Activated CD4-positive, CD25-positive, alpha-beta regulatory T cell treated with anti-CD3 and anti-CD28 coated beads, Interleukin-2, amount 50 U/mL, for 16 hours (primary cell): ENCODE data around the gene PANK4.

Source experiments
- DNase-seq: peaks from one replicate; pipeline ENCODE4 v3.0.0-alpha.2; 2020; ENCODE audit warnings: low read depth, low spot score

The PANK4 gene

GRCh38 chr1:2512862-2513421 lies 13.5 kb downstream of the PANK4 start:
- DNase-seq = no peak

GRCh38 chr1:2510366-2511155 lies 15.8 kb downstream of the PANK4 start:
- DNase-seq = no peak

GRCh38 chr1:2509589-2509988 lies 16.8 kb downstream of the PANK4 start:
- DNase-seq = no peak

GRCh38 chr1:2508751-2509150 lies 17.6 kb downstream of the PANK4 start:
- DNase-seq = no peak

DNA sequence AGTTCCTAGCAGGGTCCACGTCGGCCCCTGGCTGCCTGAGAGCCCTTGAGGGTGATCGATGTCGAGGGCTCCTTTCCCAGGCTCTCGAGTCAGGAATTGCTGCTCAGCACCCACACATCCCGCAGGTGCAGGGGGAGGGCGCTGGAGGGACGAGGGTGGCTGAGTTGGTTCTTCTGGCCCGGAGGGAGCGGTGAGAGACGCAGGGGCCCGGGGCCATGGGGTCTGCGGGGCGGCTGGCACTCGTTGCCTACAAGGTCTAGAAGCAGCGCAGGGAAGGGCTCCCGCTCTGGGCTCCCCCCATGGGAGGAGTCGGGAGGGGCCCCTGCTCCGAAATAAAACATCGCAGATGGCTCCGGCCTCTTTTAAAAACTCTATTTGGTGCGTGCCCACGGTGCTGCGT lies 18.2 kb downstream of the PANK4 start:
- no peak for DNase-seq

- no peak for DNase-seq
These were observed 18.6 kb downstream of the PANK4 start for GRCh38 chr1:2507744-2508155.

GRCh38 chr1:2506901-2507565 lies 19.4 kb downstream of the PANK4 start:
- DNase-seq = no peak

GRCh38 chr1:2506007-2506860 lies 20.2 kb downstream of the PANK4 start:
- no peak for DNase-seq

- DNase-seq = no peak
These were observed 20.9 kb downstream of the PANK4 start for GRCh38 chr1:2505461-2505994.

DNA sequence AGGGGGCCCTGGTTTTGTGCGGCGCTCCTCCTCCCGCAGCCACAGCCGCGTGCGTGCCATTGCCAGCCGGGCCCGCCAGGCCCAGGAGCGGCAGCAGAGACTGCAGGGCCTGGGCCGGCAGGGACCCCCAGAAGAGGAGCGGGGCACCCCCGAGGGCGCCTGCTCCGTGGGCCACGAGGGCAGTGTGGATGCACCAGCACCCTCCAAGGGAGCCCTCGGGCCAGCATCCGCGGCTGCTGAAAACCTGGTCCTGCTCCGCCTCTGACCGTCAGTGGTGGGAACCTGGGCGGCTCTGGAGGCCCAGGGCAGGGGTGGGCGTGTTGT lies 21.5 kb downstream of the PANK4 start:
- no peak for DNase-seq

GRCh38 chr1:2504225-2504948 lies 22.0 kb downstream of the PANK4 start:
- no peak for DNase-seq

DNA sequence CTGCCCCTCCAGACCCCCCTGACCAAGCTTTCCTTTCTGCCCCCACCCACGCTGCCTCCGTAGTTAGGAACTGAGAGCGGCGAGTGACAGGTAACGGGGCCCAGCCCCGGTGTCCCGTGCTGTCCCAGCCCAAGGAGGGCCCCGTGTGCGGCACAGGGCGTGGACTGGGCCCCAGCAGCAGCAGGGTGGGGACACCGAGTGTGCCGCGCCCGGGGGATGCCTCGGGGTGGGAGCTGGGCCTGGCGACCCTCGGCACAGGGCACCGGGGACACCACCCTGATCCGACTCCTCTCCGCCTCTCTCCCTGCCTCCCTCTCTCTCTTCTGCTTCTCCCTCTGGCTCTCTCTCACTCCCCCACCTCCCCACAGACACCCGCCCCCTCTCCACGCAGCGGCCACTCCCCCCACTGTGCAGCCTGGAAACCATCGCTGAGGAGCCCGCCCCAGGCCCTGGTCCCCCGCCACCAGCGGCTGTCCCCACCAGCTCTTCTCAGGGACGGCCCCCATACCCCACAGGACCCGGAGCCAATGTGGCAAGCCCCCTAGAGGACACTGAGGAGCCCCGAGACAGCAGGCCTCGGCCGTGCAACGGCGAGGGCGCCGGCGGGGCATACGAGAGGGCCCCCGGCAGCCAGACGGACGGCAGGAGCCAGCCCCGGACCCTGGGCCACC lies 22.7 kb downstream of the PANK4 start:
- no peak for DNase-seq

- no peak for DNase-seq
These were observed 23.5 kb downstream of the PANK4 start for GRCh38 chr1:2502661-2503553.

GRCh38 chr1:2502210-2502609 lies 24.2 kb downstream of the PANK4 start:
- DNase-seq = no peak

GRCh38 chr1:2501820-2502119 lies 24.6 kb downstream of the PANK4 start:
- DNase-seq = no peak

- DNase-seq = no peak
These were observed 25.2 kb downstream of the PANK4 start for GRCh38 chr1:2501041-2501819.

DNA sequence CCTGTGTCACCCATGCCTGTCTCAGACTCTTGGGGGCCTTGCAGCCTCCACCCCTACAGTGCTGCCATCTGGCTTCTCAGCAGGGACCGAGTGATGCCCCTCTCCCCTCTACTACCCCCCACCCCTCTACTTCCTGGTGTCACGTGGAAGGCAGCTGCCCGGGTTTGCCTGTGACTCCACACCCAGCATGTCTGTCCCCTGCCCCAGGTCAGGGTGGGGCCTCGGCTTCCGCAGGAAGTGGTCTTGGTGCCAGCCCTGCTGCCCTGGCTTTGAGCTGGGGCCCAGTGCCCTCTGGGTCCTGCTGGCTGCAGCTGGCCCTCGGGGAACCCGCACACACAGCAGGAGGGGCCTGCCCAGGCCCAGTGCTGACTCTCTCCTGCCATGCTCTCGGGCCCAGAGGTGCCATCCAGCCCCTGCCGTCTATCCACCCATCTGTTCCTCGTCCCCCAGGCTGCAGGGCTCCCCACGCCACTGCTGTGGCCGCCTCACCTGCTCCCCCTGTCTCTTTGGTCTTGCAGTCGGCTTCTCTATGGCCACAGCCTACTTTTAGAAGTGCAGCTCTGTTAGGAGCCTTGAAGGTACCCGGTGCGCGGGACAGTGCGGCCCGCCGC lies 26.3 kb downstream of the PANK4 start:
- DNase-seq = no peak

GRCh38 chr1:2499260-2499659 lies 27.1 kb downstream of the PANK4 start:
- no peak for DNase-seq

GRCh38 chr1:2498648-2499047 lies 27.7 kb downstream of the PANK4 start:
- no peak for DNase-seq
